Forelimb muscle (tissue), 1 donor: Measurements from ENCODE around the gene HACD4. TPM values are rescaled to one million over a fixed set of nuclear protein-coding genes. Genes with fewer than 3 reads are reported as not detected.

Experiments
- DNase-seq: peaks from one replicate; pipeline ENCODE4 v3.0.0-alpha.2; 2013; ENCODE audit warnings: low read depth
- polyA plus RNA-seq: library from polyadenylated mRNA; unstranded; fragments of 120-200 nt; gene quantifications from one replicate; pipeline ENCODE4 v1.2.1, GENCODE V29; 2013; ENCODE audit not compliant: insufficient read length

HACD4 gene
- 1.5 TPM for polyA plus RNA-seq

GRCh38 chr9:21031091-21031807, at the start of gene HACD4:
HACD4 (minus strand) TSS chr9:21031640; CDS start chr9:21031590, 50 bp downstream.
- DNase-seq = no peak

GRCh38 chr9:21080793-21081192, 49.4 kb upstream of the HACD4 start:
- no peak for DNase-seq

- no peak for DNase-seq
Measured at GRCh38 chr9:21078702-21079101, 47.3 kb upstream of the HACD4 start.

- DNase-seq = no peak
Measured at GRCh38 chr9:21077781-21078180, 46.3 kb upstream of the HACD4 start, which contains the start of gene IFNB1. IFNB1 (minus strand) TSS chr9:21077942; CDS start chr9:21077869, 73 bp downstream.

GRCh38 chr9:21075484-21075883, 44.0 kb upstream of the HACD4 start:
- DNase-seq = no peak

- no peak for DNase-seq
Measured at GRCh38 chr9:21070906-21071305, 39.5 kb upstream of the HACD4 start.

- DNase-seq = peak; percentile 79
Measured at GRCh38 chr9:21070171-21070571, 38.7 kb upstream of the HACD4 start.

GRCh38 chr9:21060919-21061561, 29.6 kb upstream of the HACD4 start:
- DNase-seq = no peak

- no peak for DNase-seq
Measured at GRCh38 chr9:21056931-21057330, 25.5 kb upstream of the HACD4 start.

GRCh38 chr9:21053851-21054250, 22.4 kb upstream of the HACD4 start:
- DNase-seq = no peak

GRCh38 chr9:21047281-21047691, 15.8 kb upstream of the HACD4 start:
- DNase-seq = no peak

- DNase-seq = no peak
Measured at GRCh38 chr9:21043841-21044240, 12.4 kb upstream of the HACD4 start.

GRCh38 chr9:21042466-21042865, 11.0 kb upstream of the HACD4 start:
- no peak for DNase-seq

- DNase-seq = no peak
Measured at GRCh38 chr9:21039302-21039701, 7.9 kb upstream of the HACD4 start.

GRCh38 chr9:21037278-21037677, 5.8 kb upstream of the HACD4 start:
- DNase-seq = no peak

- no peak for DNase-seq
Measured at GRCh38 chr9:21031808-21032183, 356 bp upstream of the HACD4 start.

GRCh38 chr9:21030389-21031035, 928 bp downstream of the HACD4 start:
- DNase-seq = no peak

- DNase-seq = no peak
Measured at GRCh38 chr9:21029661-21030060, 1.8 kb downstream of the HACD4 start.

GRCh38 chr9:21028466-21028865, 3.0 kb downstream of the HACD4 start:
- no peak for DNase-seq

GRCh38 chr9:21027295-21027694, 4.1 kb downstream of the HACD4 start:
- no peak for DNase-seq

- no peak for DNase-seq
Measured at GRCh38 chr9:21023861-21024260, 7.6 kb downstream of the HACD4 start.

GRCh38 chr9:21018177-21018576, 13.3 kb downstream of the HACD4 start:
- no peak for DNase-seq
